ENCODE data around the gene DIS3L2. TPM values are rescaled to one million over a fixed set of nuclear protein-coding genes. Genes with fewer than 3 reads are reported as not detected.

Gene DIS3L2
- total RNA-seq, 6 donors from 2014 or later = 31.2 to 98.5 (median 50.3) TPM

- Histone ChIP-seq H3K4me3 (no peak overlapping the region), H3K27ac (no peak overlapping the region), H3K27me3 (no peaks in the 10 kb centered on the region), H3K9me3 (no peaks in the 10 kb centered on the region), H3K36me3 (peaks cover 3 to 33% (median 21%) of the 10 kb centered on the region in 4 donors), H3K4me1 (peaks cover 0 to 4% (median 0%) of the 10 kb centered on the region in 4 donors)
- ATAC-seq (ENCODE audit: low FRiP score in 2 of 2) (no peak), DNase-seq (no peak)
- 96 to 100% methylated on average over 2 of the region's 2 CpGs for WGBS, 2 donors
- TF ChIP-seq POLR2AphosphoS5 (IDR thresholded peaks at IDR 0.05) = no peak
- no peak for TF ChIP-seq POLR2A (IDR thresholded peaks at IDR 0.05)
- TF ChIP-seq EP300 (IDR thresholded peaks at IDR 0.05) = no peak
- no peak for TF ChIP-seq CTCF (IDR thresholded peaks at IDR 0.05)
Observed at GRCh38 chr2:232261776-232262175, 300.3 kb downstream of the DIS3L2 start.

GRCh38 chr2:232263295-232263694 lies 301.8 kb downstream of the DIS3L2 start:
- DNase-seq (no peak), ATAC-seq (ENCODE audit: low FRiP score in 2 of 2) (no peak)
- 94 to 99% methylated on average over 14 to 15 of the region's 15 CpGs for WGBS, 2 donors
- H3K27me3 ChIP-seq = no peaks in the 10 kb centered on the region
- H3K4me1 ChIP-seq = peaks cover 0 to 4% (median 0%) of the 10 kb centered on the region in 4 donors
- TF ChIP-seq CTCF (IDR thresholded peaks at IDR 0.05) (no peak), EP300 (IDR thresholded peaks at IDR 0.05) (no peak), POLR2AphosphoS5 (IDR thresholded peaks at IDR 0.05) (no peak), POLR2A (IDR thresholded peaks at IDR 0.05) (no peak)
- H3K4me3 ChIP-seq = no peak overlapping the region
- no peak overlapping the region for H3K27ac ChIP-seq
- H3K9me3 ChIP-seq = no peaks in the 10 kb centered on the region
- peaks cover 3 to 33% (median 21%) of the 10 kb centered on the region in 4 donors for H3K36me3 ChIP-seq

GRCh38 chr2:232264081-232264480 lies 302.6 kb downstream of the DIS3L2 start:
- DNase-seq = no peak
- Histone ChIP-seq H3K27ac (no peak overlapping the region), H3K4me3 (no peak overlapping the region), H3K4me1 (peaks cover 0 to 4% (median 0%) of the 10 kb centered on the region in 4 donors), H3K27me3 (no peaks in the 10 kb centered on the region), H3K9me3 (no peaks in the 10 kb centered on the region), H3K36me3 (peaks cover 3 to 33% (median 22%) of the 10 kb centered on the region in 4 donors)
- no peak for TF ChIP-seq EP300 (IDR thresholded peaks at IDR 0.05)
- TF ChIP-seq POLR2A (IDR thresholded peaks at IDR 0.05) = no peak
- TF ChIP-seq POLR2AphosphoS5 (IDR thresholded peaks at IDR 0.05) = no peak
- no peak for TF ChIP-seq CTCF (IDR thresholded peaks at IDR 0.05)
- no peak for ATAC-seq (ENCODE audit: low FRiP score in 2 of 2)
- 94 to 96% methylated on average over 2 to 4 of the region's 4 CpGs for WGBS, 2 donors

- Histone ChIP-seq H3K4me3 (no peak overlapping the region), H3K27me3 (no peaks in the 10 kb centered on the region), H3K9me3 (no peaks in the 10 kb centered on the region), H3K27ac (no peak overlapping the region), H3K4me1 (no peaks in the 10 kb centered on the region), H3K36me3 (peaks cover 3 to 33% (median 22%) of the 10 kb centered on the region in 4 donors)
- DNase-seq (no peak), ATAC-seq (ENCODE audit: low FRiP score in 2 of 2) (no peak)
- TF ChIP-seq EP300 (IDR thresholded peaks at IDR 0.05) (no peak), POLR2A (IDR thresholded peaks at IDR 0.05) (no peak), CTCF (IDR thresholded peaks at IDR 0.05) (no peak), POLR2AphosphoS5 (IDR thresholded peaks at IDR 0.05) (no peak)
- WGBS, 2 donors = 86 to 92% methylated on average over 5 of the region's 5 CpGs
Observed at GRCh38 chr2:232265329-232265728, 303.8 kb downstream of the DIS3L2 start.

GRCh38 chr2:232268636-232269165 lies 307.2 kb downstream of the DIS3L2 start:
- WGBS, 2 donors = 85 to 92% methylated on average over 4 of the region's 4 CpGs
- no peak for DNase-seq
- no peak for ATAC-seq (ENCODE audit: low FRiP score in 2 of 2)
- TF ChIP-seq POLR2AphosphoS5 (IDR thresholded peaks at IDR 0.05) = no peak
- TF ChIP-seq EP300 (IDR thresholded peaks at IDR 0.05) = no peak
- TF ChIP-seq CTCF (IDR thresholded peaks at IDR 0.05) = no peak
- TF ChIP-seq POLR2A (IDR thresholded peaks at IDR 0.05) = no peak
- Histone ChIP-seq H3K36me3 (peaks cover 3 to 26% (median 13%) of the 10 kb centered on the region in 4 donors), H3K4me1 (no peaks in the 10 kb centered on the region), H3K9me3 (no peaks in the 10 kb centered on the region), H3K27me3 (no peaks in the 10 kb centered on the region), H3K4me3 (no peak overlapping the region), H3K27ac (no peak overlapping the region)
